GM18526 (cell line): ENCODE data around the gene PKD1.

Experiments
- POLR2A ChIP-seq: IDR thresholded peaks from 3 replicates; pipeline ENCODE4 v1.6.1; 2011; ENCODE audit not compliant: insufficient read length; ENCODE audit errors: extremely low read depth

The PKD1 gene

DNA sequence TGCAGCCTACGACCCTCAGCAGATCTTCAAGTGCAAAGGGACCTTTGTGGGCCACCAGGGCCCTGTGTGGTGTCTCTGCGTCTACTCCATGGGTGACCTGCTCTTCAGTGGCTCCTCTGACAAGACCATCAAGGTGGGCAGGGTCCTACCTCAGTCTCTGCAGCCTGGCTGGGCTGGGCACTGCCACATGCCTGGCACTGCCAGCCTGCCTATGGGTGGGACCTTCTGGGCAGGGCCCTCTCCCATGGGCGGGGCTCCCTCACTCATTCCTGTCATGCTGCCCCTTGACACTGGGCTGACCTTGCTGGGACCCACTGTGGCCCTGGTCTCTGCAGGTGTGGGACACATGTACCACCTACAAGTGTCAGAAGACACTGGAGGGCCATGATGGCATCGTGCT lies 38.2 kb upstream of the PKD1 start:
- TF ChIP-seq POLR2A: no peak

DNA sequence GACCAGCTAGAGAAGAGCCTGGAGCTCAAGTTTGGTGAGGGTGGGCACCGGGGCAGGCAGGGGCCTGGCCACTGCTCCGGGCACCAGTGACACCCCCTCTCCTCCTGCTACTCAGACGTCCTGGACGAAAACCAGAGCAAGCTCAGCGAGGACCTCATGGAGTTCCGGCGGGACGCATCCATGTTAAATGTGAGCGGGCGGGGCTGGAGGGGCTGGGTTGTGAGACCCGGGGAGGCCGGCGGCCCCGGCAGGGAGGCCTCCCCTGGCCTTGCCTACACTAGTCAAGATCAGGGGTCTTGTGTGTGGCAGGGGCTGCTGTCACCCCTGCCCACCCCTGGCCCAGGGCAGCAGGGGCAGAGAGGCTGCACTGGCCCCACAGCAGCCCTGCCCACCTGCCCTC lies 37.7 kb upstream of the PKD1 start:
- TF ChIP-seq POLR2A: no peak

- no peak for TF ChIP-seq POLR2A
Measured at GRCh38 chr16:2172688-2173335, 37.1 kb upstream of the PKD1 start.

DNA sequence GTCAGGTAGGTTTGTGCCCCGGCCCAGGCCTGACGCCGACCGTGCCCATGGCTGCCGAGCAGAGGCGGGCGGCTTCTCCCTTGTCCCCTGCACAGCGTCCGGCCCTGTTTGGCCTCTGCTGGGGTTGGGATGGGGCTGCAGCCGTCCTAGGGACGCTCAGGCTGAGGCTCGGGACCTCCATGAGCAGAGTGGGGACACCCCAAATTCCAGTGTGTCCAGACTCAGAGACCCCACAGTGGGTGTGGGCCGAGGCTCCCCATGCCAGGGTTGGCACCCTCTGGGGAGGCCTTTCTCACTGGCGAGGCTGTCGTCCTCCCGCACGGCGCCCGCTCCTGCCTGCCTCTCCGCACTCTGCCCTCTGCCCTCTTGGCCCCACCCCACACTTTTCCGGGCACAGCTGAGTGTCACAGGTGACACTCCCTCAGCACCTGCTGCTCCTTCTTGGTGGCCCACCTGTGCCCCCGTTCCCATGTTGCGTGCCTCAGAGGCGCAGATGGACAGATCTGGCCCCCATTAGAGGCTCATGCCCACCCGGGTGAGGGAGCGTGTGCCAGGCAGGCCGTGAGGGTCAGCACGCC lies 36.0 kb upstream of the PKD1 start:
- TF ChIP-seq POLR2A: no peak

- no peak for TF ChIP-seq POLR2A
Measured at GRCh38 chr16:2170587-2171435, 35.1 kb upstream of the PKD1 start.

DNA sequence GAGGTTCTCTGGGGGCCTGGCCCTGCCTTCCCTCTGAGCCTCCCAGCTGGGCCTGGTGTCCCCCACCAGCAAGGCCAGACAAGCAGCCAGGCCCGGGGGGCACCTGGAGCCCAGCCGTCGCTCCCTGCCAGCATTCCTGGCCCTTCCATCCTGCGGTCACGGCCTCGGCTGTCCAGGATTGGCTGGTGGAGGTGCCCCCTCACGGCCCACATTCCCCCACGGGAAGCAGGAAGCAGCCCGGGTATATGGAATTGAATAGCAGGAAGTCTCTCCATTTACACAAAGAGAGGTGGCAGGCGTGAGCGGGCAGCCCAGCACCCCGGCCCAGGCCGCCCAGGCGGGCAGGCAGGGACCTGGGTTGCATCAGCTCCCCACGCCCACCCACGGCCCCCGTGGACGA lies 34.4 kb upstream of the PKD1 start:
- no peak for TF ChIP-seq POLR2A

- no peak for TF ChIP-seq POLR2A
Measured at GRCh38 chr16:2167068-2167638, 31.5 kb upstream of the PKD1 start.

DNA sequence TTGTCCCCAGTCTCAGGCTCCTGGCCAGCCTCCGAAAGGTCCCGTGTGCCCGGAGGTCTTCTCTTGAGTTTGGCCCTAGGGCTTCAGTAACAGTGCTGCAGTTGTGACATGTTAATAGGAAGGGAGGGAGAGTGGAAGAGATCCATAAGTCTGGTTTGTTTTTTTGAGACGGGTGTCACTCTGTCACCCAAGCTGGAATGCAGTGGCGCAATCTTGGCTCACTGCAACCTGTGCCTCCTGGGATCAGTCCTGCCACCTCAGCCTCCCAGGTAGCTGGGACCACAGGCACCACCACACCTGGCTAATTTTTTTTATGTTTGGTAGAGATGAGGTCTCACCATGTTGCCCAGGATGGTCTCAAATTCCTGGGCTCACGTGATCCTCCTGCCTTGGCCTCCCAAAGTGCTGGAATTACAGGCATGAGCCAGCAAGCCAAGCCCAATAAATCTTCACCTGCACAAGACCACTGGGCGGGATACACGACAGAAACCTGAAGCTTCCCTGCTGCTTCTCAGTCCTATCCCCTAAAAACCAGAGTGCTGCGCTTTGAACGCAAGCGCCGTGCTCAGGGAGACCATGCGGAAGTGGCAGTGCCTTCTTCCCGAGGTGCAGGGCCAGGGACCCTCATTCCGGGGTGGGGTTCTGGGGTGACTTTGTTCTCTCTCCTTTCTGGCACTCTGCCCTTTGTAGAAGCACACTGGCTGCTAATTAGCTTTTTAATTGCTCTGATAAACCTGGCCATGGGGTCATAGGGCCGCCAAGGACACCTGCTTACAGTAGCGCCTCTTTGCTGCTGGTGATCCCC lies 30.8 kb upstream of the PKD1 start:
- TF ChIP-seq POLR2A: no peak

- no peak for TF ChIP-seq POLR2A
Measured at GRCh38 chr16:2165861-2166260, 30.2 kb upstream of the PKD1 start.

- no peak for TF ChIP-seq POLR2A
Measured at GRCh38 chr16:2163211-2163881, 27.6 kb upstream of the PKD1 start.

DNA sequence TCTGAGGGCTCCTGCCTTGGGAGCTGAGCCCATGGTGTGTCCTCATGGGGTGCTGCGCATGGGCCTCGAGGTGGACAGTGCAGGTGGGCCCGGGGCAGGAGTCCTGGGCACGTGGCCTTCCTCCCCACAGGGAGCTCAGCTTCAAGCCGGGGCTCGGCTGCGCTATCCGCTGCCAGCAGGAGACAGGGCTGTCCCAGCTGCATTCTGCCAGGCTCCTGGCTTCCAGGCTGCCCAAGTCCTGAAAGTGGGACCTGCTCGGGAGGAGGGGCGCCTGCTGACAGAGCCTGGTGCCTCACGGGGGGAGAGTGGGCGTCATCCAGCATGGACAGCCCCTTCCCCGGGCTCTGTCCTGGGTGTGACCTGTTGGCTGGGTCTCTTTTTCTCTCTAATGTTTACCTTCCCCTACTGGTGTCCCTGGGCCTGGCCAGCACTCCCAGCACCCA lies 27.0 kb upstream of the PKD1 start:
- no peak for TF ChIP-seq POLR2A

- TF ChIP-seq POLR2A: no peak
Measured at GRCh38 chr16:2161911-2162310, 26.2 kb upstream of the PKD1 start.

DNA sequence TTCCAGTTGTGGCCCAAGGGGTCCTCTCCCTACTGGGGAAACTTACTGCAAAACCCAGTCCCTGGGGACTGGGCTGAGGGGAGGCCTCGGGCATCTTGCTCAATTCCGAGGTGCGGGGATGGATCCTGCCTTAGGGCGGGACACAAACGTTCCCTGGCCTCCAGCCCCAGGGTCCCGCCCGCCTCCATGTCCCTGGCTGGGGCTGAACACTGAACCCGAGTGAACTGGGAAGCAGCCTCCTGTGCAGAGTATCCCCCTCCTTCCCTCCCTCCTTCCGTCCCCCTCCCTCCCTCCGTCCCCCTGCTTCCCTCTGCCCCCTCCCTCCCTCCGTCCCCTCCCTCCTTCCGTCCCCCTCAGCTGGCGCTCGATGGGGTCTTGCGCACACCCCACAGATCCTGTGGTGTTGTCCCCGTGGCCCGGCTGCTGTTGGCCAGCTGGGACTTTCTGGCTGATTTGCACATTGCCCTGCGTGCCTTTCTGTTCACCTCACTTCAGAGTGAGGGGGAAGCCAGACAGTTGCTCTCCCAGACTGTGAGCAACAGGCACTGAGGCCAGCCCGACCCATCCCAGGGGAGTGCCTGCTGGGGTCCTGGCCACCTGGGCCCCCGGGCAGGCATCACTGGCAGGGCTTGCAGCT lies 25.3 kb upstream of the PKD1 start:
- TF ChIP-seq POLR2A: no peak
